Kasumi-1 (cell line): Measurements from ENCODE around the gene MKI67.
A peak's percentile ranks its signal among the peaks of the same experiment; 100 is the strongest.

Experiments
- DNase-seq, 2 experiments: peaks; one replicate each; lab custom pipeline; 2025; lab: John Stamatoyannopoulos, UW

Gene MKI67

GRCh38 chr10:128051548-128051947 lies 74.7 kb downstream of the MKI67 start:
- DNase-seq, result peak; percentile 40 to 53

GRCh38 chr10:128050936-128051335 lies 75.3 kb downstream of the MKI67 start:
- peak; percentile 66 to 71 for DNase-seq

- DNase-seq, result no peak
These were observed 76.1 kb downstream of the MKI67 start for GRCh38 chr10:128050121-128050516.

- peak; percentile 24 to 44 for DNase-seq
These were observed 76.8 kb downstream of the MKI67 start for GRCh38 chr10:128049226-128050120.

- DNase-seq, result peak; percentile 54 to 59
These were observed 77.4 kb downstream of the MKI67 start for GRCh38 chr10:128048819-128049210.

GRCh38 chr10:128047991-128048818 lies 78.0 kb downstream of the MKI67 start:
- peak; percentile 94 to 95 for DNase-seq

- peak; percentile 99 for DNase-seq
These were observed 78.9 kb downstream of the MKI67 start for GRCh38 chr10:128047351-128047750.

- DNase-seq, result no peak
These were observed 79.3 kb downstream of the MKI67 start for GRCh38 chr10:128046953-128047290.
